HG02884 (cell line): Measurements from ENCODE around the gene FBXL5.

Source experiments
- ATAC-seq: cut with Tn5 transposase; IDR thresholded peaks from one replicate; pipeline ENCODE4 v1.9.1; 2021; ENCODE audit warnings: mild to moderate bottlenecking, moderate library complexity; ENCODE audit not compliant: unreplicated experiment

The FBXL5 gene

DNA sequence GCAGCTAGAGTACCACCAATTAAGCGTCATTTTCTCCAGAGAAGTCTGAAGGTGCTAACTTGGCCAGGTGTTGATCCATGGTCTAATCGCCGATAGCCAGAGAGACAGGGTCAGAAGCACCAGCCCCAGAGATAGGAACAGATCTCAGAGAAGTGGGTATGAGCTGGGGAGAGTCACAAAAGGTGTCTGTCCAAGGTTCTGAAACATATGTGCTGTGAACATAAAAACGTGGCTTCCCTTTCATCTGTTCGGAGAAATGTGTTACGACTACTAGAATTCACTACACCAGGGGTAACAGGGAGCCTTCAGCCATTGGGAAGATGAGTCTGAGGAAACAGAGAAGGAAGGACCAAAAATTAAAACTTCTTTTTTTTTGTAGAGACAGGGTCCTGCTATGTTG is 91.3 kb downstream of the FBXL5 start:
- ATAC-seq = no peak

DNA sequence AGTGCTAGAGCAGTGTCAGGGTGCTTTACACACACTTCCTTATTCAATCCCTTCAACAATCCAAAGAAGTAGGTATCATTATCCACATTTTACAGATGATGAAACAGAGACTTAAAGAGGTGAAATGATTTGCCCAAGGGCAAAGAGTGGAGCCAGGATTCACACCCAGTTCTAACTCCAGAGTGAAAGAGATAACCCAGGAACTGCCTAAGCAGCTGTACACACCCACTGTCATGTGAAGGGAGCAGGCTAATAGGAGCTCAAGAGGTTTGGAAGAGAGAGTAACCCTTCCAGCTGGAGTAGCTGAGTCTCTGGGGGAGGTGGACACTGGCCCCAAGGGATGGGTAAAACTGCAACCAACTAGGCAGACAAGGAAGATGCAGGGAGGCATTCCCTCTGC is 92.5 kb downstream of the FBXL5 start:
- no peak for ATAC-seq

DNA sequence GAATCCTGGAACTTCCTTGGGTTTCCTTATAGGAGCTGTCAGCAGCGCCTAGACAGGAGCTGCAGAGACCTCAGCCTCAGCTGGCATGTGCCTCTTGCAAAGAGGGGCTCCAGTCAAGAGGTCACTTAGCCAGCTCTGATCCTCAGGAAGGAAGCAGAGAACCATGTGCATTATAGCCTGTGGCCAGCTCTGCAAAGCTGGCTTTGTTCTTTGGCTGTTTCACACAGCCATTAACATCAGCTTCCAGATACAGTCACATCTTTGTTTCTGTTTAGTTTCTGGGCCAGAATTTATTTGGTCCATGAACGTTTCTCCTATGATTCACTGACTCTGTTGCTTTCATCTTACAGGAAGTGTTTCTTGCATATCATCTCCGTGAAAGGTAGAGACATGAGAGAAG is 93.0 kb downstream of the FBXL5 start:
- ATAC-seq = no peak

DNA sequence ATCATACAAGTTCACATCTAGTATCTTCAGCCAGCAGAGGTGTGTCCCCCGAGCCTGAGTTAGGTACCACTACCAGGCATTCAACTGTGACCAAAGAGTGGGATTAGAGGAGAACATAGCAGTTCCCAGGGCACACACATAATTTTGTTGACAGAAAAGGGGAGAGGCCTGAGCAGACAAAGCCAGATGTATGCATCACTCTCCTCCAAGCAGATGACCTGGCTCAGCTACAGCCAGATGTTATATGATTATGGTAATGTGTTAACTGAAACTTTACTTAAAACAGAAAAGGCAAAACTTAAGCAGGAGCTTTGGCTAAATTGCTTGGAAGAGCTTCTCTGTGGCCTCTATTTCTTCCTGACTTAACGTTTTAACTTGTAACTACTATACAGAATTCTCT is 96.6 kb downstream of the FBXL5 start:
- no peak for ATAC-seq

DNA sequence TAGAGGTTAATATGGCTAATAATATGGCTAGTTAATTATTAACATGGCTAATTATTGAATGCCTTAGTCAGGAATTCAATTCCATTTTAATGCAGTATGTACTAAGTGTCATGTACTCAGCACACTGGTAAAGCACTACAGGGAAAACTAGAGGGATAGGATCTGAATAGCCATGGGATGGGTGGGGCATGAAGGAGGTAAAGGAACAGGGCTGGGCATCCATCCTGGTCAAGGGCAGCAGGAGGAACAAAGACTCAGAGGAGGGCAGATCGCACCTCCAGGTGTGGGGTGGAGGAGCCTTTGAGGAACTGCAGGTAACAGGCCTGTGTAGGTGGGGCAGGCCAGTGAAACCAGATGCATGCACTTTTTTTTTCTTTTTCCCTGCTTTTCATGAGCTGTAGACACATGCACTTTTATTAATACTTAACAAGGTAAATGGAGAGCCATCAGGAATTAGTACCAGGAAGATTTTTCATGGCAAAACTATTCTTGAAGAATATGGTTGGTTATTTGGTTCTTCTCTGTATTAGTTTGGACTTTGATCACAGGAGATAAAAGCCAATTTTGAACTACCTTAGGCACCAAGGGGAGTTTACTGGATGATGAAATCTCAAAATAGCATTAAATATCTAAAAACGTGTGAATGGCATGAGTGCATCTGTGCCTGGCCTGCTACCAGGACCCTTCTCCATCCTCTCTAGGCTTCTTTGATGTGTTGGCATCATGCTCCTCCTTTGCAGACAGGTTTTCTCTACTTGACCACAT is 97.2 kb downstream of the FBXL5 start:
- ATAC-seq = no peak

DNA sequence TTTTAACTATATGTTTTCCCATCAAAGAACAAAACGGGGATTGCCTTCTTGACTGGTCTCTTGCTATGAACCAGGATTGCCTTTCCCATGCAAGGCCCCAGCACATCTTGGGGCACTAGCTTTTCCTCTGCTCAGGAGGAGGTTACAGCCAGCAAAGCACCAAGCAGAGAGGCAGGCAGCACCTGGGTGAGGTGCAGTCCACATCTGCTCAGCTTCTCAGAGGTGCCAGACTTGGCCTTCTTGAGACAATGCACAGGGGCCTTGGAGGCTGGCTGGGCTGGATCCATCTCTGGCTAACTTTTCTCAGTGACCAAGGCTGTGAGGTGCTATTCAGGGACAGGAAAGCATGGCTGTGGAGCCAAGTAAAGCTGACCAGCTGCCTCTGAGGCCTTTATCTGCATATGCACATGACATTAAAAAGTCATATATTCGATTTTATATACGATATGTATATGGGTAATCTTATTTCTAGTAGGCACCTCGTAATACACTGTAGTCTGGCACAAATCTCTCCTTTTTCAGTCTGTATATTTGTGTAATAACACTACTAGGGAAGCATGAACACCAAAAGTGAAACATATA is 98.6 kb downstream of the FBXL5 start:
- no peak for ATAC-seq
